GM12878 (cell line): ENCODE data around the gene NCDN. TPM values are rescaled to one million over a fixed set of nuclear protein-coding genes. Genes with fewer than 3 reads are reported as not detected.

Experiments
- ATAC-seq: fragments of 200-7000 bp; cut with Tn5 transposase; 3 replicates; pipeline ENCODE4 v1.9.1; 2020; ENCODE audit warnings: mild to moderate bottlenecking, moderate library complexity
- BruUV-seq: library from RNA; stranded (reverse); fragments of 400-500 nt; replicated peaks from 2 replicates; lab custom pipeline; 2021; lab: Mats Ljungman, UMichigan
- CTCF ChIA-PET: fragments of 300-600 bp; sonication (Branson Sonifier 250); formaldehyde crosslinking; extraction: SDS; loops from one replicate; lab custom pipeline; 2021; ENCODE audit warnings: inconsistent platforms; lab: Yijun Ruan, JAX
- POLR2A ChIA-PET: fragments of 350-600 bp; formaldehyde crosslinking; extraction: SDS; loops from one replicate; lab custom pipeline; 2021; ENCODE audit warnings: inconsistent platforms; lab: Charles Lee
- RAD21 ChIA-PET: fragments of 300-600 bp; sonication (Branson Sonifier 250); formaldehyde crosslinking; loops from one replicate; lab custom pipeline; 2023; ENCODE audit warnings: antibody characterized with exemption; ENCODE audit not compliant: unreplicated experiment; lab: Charles Lee
- SMC1A ChIA-PET: fragments of 300-600 bp; sonication (Branson Sonifier 250); formaldehyde crosslinking; loops from one replicate; lab custom pipeline; 2023; ENCODE audit not compliant: unreplicated experiment, uncharacterized antibody; lab: Charles Lee
- DNase-seq: peaks from one replicate; pipeline ENCODE4 v3.0.0-alpha.2; 2011; ENCODE audit warnings: low read depth, low spot score
- FAIRE-seq: peaks from 3 replicates; lab custom pipeline; 2011; peaks lifted over from hg19 to GRCh38; lab: Jason Lieb, UNC
- H2AFZ ChIP-seq: 2 replicates; pipeline ENCODE4 v1.6.0; 2011; ENCODE audit warnings: low read depth, low read length, control low read depth; ENCODE audit not compliant: control insufficient read depth
- H3K27ac ChIP-seq: 2 replicates; pipeline ENCODE4 v1.5.1; 2011; ENCODE audit warnings: control low read depth; ENCODE audit not compliant: control insufficient read depth, insufficient read depth
- H3K27me3 ChIP-seq, 2 experiments: replicated peaks in 1 of 2; 2 replicates each; pipeline versions ENCODE4 v1.6.0 to v1.6.1; 2011; ENCODE audit warnings: low read length in 1 of 2; ENCODE audit not compliant: control insufficient read depth in 2 of 2, insufficient read depth in 2 of 2
- H3K36me3 ChIP-seq, 2 experiments: 2 replicates each; pipeline ENCODE4 v1.5.1; 2011; ENCODE audit warnings: low read length in 1 of 2; ENCODE audit not compliant: control insufficient read depth in 2 of 2, insufficient read depth in 2 of 2
- H3K4me1 ChIP-seq: 2 replicates; pipeline ENCODE4 v1.6.1; 2011; ENCODE audit warnings: mild to moderate bottlenecking, low read length, moderate library complexity, mixed read lengths; ENCODE audit not compliant: control insufficient read depth, insufficient read depth
- H3K4me2 ChIP-seq: 2 replicates; pipeline ENCODE4 v1.6.0; 2011; ENCODE audit warnings: control low read depth; ENCODE audit not compliant: control insufficient read depth, insufficient read depth
- H3K4me3 ChIP-seq: fragments of 200-600 bp; sonication (generic); 2 replicates; pipeline ENCODE4 v1.5.1; 2016
- H3K79me2 ChIP-seq: 2 replicates; pipeline ENCODE4 v1.6.0; 2011; ENCODE audit warnings: low read length; ENCODE audit not compliant: control insufficient read depth, insufficient read depth
- H3K9ac ChIP-seq: 2 replicates; pipeline ENCODE4 v1.8.0; 2011; ENCODE audit warnings: low read length, control low read depth, mixed read lengths; ENCODE audit not compliant: control insufficient read depth, insufficient read depth
- H3K9me3 ChIP-seq: replicated peaks from 3 replicates; pipeline ENCODE4 v1.5.1; 2011; ENCODE audit warnings: mild to moderate bottlenecking, low read length; ENCODE audit not compliant: control insufficient read depth, insufficient read depth
- H4K20me1 ChIP-seq: 2 replicates; pipeline ENCODE4 v1.6.0; 2011; ENCODE audit not compliant: control insufficient read depth, insufficient read depth
- BHLHE40 ChIP-seq, 2 experiments: fragments of 450-650 bp in 1 of 2; IDR thresholded peaks; 2 replicates each; pipeline ENCODE4 v1.6.1; 2011 to 2017; ENCODE audit warnings: low read depth in 2 of 2, borderline replicate concordance in 1 of 2, improper control_type of control experiment in 1 of 2, low read length in 1 of 2, mild to moderate bottlenecking in 1 of 2
- E4F1 ChIP-seq: fragments of 450-650 bp; IDR thresholded peaks from 2 replicates; pipeline ENCODE4 v1.6.1; 2018; ENCODE audit warnings: borderline replicate concordance, mild to moderate bottlenecking; ENCODE audit not compliant: partially characterized antibody
- EED ChIP-seq: sonication (generic); IDR thresholded peaks from 2 replicates; pipeline ENCODE4 v1.6.1; 2016; ENCODE audit warnings: antibody characterized with exemption, low read depth
- MYC ChIP-seq: IDR thresholded peaks from 2 replicates; pipeline ENCODE4 v1.6.1; 2011; ENCODE audit warnings: mild to moderate bottlenecking, low read length, moderate library complexity, inconsistent platforms; ENCODE audit not compliant: insufficient read depth, insufficient replicate concordance, insufficient read length, severe bottlenecking
- NR2C2 ChIP-seq: IDR thresholded peaks from 2 replicates; pipeline ENCODE4 v1.6.1; 2011; ENCODE audit warnings: borderline replicate concordance, low read depth; ENCODE audit not compliant: control insufficient read depth, insufficient read length
- POLR2A ChIP-seq: IDR thresholded peaks from 2 replicates; pipeline ENCODE4 v1.6.1; 2011; ENCODE audit warnings: low read depth, mild to moderate bottlenecking, low read length
- YBX1 ChIP-seq: fragments of 450-650 bp; IDR thresholded peaks from 2 replicates; pipeline ENCODE4 v1.6.1; 2016; ENCODE audit warnings: antibody characterized with exemption
- WGBS: methylation state at CpG from one replicate; pipeline ENCODE4 v1.1.6; 2016; ENCODE audit warnings: low lambda C conversion rate; ENCODE audit not compliant: insufficient replicate concordance, insufficient coverage; ENCODE audit errors: missing lambda C conversion rate; 5-methylcytosine and 5-hydroxymethylcytosine counted together
- in situ Hi-C: fragments of 300-500 bp; cut with MboI; formaldehyde crosslinking; loops from 9 replicates; pipeline ENCODE4 v1.14.3; 2018; ENCODE audit warnings: mixed read lengths
- intact Hi-C: fragments of 100-400 bp; cut with micrococcal nuclease; formaldehyde crosslinking; loops from one replicate; pipeline ENCODE4 v1.14.2; 2022; ENCODE audit not compliant: unreplicated experiment
- polyA plus RNA-seq, 11 experiments: library from polyadenylated mRNA; depleted of rRNA in 4 of 11; unstranded in 6 of 11; stranded (reverse) in 5 of 11; fragments of >200 nt; fragmentation: Nextera tagmentation in 4 of 11; fragmentation: Illumina TruSeq in 1 of 11; extraction: Ambion mirVana in 4 of 11; extraction: Trizol in 1 of 11; gene quantifications; 1 replicate in 1 of 11; 2 replicates in 10 of 11; pipeline versions ENCODE4 v1.2.1 to v1.2.3, GENCODE V29; 2011 to 2016; ENCODE audit warnings: inconsistent platforms in 2 of 11, missing spikeins in 2 of 11, low read depth in 1 of 11
- total RNA-seq, 4 experiments: library from RNA; depleted of rRNA in 3 of 4; stranded (reverse); fragments of >200 nt in 3 of 4; fragmentation: Illumina TruSeq in 1 of 4; extraction: Trizol in 1 of 4; gene quantifications; 2 replicates each; pipeline versions ENCODE4 v1.2.1 to v1.2.3, GENCODE V29; 2013 to 2021

NCDN gene
- total and polyA plus RNA-seq, 10 of the 15 experiments (the other 5 are each of a cell fraction or from before 2014, with no cell fraction given): 1.8 to 25.5 (median 10.9) TPM

DNA sequence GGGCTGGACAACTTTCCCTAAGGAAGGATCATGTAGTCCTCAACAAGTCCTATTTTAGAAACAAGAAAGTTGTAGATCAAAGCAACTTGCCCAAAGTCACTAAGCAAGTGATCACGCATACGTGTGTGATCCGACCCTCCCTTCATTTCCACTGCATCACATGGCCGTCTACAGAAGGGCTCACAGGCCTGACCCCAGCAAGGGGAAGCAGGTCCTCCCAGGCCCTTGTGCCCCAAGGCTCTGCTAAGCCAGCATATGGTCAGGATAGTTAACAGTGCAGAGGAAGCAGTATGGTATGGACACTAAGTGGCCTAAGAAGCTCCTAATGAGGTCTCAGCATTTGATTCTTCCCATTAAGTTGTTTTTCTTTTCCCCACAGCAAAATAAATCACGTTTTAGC, 40.3 kb downstream of the NCDN start:
- intact Hi-C loops: no loop called here
- Histone ChIP-seq H3K27me3 (no peaks in the 10 kb centered on the region), H3K27ac (no peak overlapping the region), H3K9ac (no peak overlapping the region), H4K20me1 (no peaks in the 10 kb centered on the region), H3K4me3 (no peak overlapping the region), H3K36me3 (peaks cover 6 to 17% of the 10 kb centered on the region in 2 experiments; a peak in 3 of 4 replicates), H3K9me3 (no peaks in the 10 kb centered on the region), H3K4me2 (no peak overlapping the region)
- no peak for FAIRE-seq
- RAD21 ChIA-PET: no interaction called here
- CTCF ChIA-PET: interaction anchor here (1.1 kb wide), 1 partner anchor 118 kb away, joined by 3 read pairs; no protein-coding TSS in a partner anchor
- TF ChIP-seq YBX1 (no peak), NR2C2 (no peak), E4F1 (no peak), EED (no peak), POLR2A (peak; percentile 35; the same call in 1 of the 2 replicates), BHLHE40 (IDR thresholded peaks at IDR 0.05; ENCODE audit: borderline replicate concordance in 1 of 2, low read depth in 2 of 2, low read length in 1 of 2) (no peak), MYC (no peak)
- TF ChIP-seq, all 136 proteins: peak for 1
- H3K4me1 ChIP-seq: no peaks in the 10 kb centered on the region
- no peaks in the 10 kb centered on the region for H3K79me2 ChIP-seq
- BruUV-seq: no TSS peak
- ChIA-PET POLR2A (interaction anchor here (0.7 kb wide), 1 partner anchor 234 kb away, joined by 3 read pairs; no protein-coding TSS in a partner anchor), SMC1A (interaction anchor here (0.5 kb wide), 1 partner anchor 139 kb away, joined by 3 read pairs; no protein-coding TSS in a partner anchor)
- DNase-seq (no peak), ATAC-seq (no peak)
- in situ Hi-C loops: no loop called here
- no peak overlapping the region for H2AFZ ChIP-seq
- 87% methylated on average over 5 of the region's 5 CpGs for WGBS
